ENCODE measurements around the gene SNX22.
"Not testable (repeated sequence)": the region's sequence is repeated elsewhere in the genome, so short reads cannot be mapped to it uniquely, and the experiment has no call there.

Gene SNX22

GRCh38 chr15:64151727-64152506, at the start of gene SNX22:
TSS of gene SNX22 (plus strand) at chr15:64151731. CDS start at chr15:64151776, 45 bp downstream.
- no peak for DNase-seq

- no peak for DNase-seq
Measured at GRCh38 chr15:64102497-64102896, 49.0 kb upstream of the SNX22 start.

GRCh38 chr15:64105113-64105704, 46.3 kb upstream of the SNX22 start:
- peak; percentile 60 for DNase-seq

GRCh38 chr15:64107337-64107736, 44.2 kb upstream of the SNX22 start:
- no peak for DNase-seq

- not testable (repeated sequence) for DNase-seq
Measured at GRCh38 chr15:64110108-64110701, 41.3 kb upstream of the SNX22 start.

GRCh38 chr15:64110950-64111678, 40.4 kb upstream of the SNX22 start:
- no peak for DNase-seq

- no peak for DNase-seq
Measured at GRCh38 chr15:64111679-64112050, 39.9 kb upstream of the SNX22 start.

GRCh38 chr15:64112073-64112772, 39.3 kb upstream of the SNX22 start:
- DNase-seq = no peak

GRCh38 chr15:64112904-64113303, 38.6 kb upstream of the SNX22 start:
- DNase-seq = no peak

GRCh38 chr15:64117759-64118487, 33.6 kb upstream of the SNX22 start:
- no peak for DNase-seq

GRCh38 chr15:64120322-64120721, 31.2 kb upstream of the SNX22 start:
- not testable (repeated sequence) for DNase-seq

GRCh38 chr15:64121614-64122013, 29.9 kb upstream of the SNX22 start:
- no peak for DNase-seq

GRCh38 chr15:64122444-64122843, 29.1 kb upstream of the SNX22 start:
- DNase-seq = no peak

- no peak for DNase-seq
Measured at GRCh38 chr15:64122936-64123351, 28.6 kb upstream of the SNX22 start.

- DNase-seq = no peak
Measured at GRCh38 chr15:64125978-64126377, 25.6 kb upstream of the SNX22 start.

- no peak for DNase-seq
Measured at GRCh38 chr15:64127521-64128270, 23.8 kb upstream of the SNX22 start.

- DNase-seq = no peak
Measured at GRCh38 chr15:64130159-64130558, 21.4 kb upstream of the SNX22 start.

- no peak for DNase-seq
Measured at GRCh38 chr15:64131547-64131946, 20.0 kb upstream of the SNX22 start.

- no peak for DNase-seq
Measured at GRCh38 chr15:64132217-64132616, 19.3 kb upstream of the SNX22 start.

GRCh38 chr15:64133623-64134344, 17.7 kb upstream of the SNX22 start:
- DNase-seq = no peak

All from HCEC 1CT (cell line).